Stimulated activated CD8-positive, alpha-beta memory T cell treated with anti-CD3 and anti-CD28 coated beads, Interleukin-15, amount 100 ng/mL, for 48 hours (primary cell): ENCODE results near the gene SDK2.

Experiments used
- DNase-seq, 2 donors: peaks; one replicate each; pipeline ENCODE4 v3.0.0-alpha.2; 2020; ENCODE audit warnings: low read depth in 2 of 2

The SDK2 gene

GRCh38 chr17:73612031-73612472, 32.2 kb downstream of the SDK2 start:
- no peak for DNase-seq

DNA sequence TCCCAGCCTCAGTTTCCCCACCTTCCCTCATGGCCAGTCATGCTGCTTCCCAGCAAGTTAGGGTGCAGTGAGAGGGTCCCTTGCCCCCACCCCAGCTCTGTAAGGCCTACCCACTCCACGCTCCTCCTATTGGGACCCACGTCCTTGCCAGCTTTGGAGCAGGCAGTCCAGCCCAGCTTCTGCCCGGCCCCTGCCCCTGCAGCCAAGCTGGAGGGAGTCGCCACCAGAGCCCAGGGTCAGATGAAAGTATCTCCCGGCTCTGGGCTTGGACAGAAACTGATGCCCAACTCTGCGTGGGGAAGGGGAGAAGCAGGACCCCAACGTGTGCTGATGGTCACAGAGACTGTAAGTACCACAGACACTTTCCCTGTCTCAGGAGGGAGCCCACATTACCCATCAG, 32.6 kb downstream of the SDK2 start:
- no peak for DNase-seq

GRCh38 chr17:73610331-73610911, 33.8 kb downstream of the SDK2 start:
- no peak for DNase-seq

GRCh38 chr17:73609758-73610157, 34.5 kb downstream of the SDK2 start:
- DNase-seq, result no peak

DNA sequence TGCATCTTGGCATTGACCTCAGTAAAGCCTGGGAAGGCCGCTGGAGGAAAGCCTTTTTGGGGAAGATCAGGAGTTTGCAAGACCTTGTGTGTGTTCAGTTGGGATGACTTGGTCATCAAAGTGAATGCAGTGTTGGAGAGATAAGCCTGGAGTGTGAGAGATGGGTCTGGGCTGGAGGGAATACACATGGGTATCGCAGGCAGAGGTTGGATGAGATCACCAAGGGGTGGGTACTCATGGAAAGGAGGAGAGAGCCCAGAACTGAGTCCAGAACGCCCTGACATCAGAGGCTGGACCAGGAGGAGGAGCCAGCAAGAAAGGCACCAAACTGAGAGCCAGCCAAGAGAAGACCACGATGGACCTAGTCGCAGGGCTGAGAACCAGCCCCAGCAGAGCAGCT, 35.2 kb downstream of the SDK2 start:
- DNase-seq, result no peak

DNA sequence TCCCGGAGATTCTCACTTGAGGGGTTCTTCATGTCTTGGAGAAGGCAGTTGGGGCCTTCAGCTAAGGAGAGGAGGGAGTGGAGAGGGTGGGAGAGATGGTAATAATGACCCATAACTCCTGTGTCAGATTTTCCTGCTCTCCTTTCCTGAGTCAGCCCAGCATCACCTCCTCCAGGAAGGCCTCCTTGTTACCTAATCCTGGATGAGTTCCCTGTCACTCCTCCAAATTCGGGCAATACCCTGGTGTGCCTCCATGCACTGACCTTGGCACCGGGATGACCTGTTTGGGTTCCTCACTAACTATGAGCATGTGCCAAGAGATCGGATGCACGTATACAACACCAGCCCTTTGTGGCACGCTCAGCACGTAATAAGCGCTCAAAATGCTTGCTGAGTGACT, 38.8 kb downstream of the SDK2 start:
- no peak for DNase-seq

DNA sequence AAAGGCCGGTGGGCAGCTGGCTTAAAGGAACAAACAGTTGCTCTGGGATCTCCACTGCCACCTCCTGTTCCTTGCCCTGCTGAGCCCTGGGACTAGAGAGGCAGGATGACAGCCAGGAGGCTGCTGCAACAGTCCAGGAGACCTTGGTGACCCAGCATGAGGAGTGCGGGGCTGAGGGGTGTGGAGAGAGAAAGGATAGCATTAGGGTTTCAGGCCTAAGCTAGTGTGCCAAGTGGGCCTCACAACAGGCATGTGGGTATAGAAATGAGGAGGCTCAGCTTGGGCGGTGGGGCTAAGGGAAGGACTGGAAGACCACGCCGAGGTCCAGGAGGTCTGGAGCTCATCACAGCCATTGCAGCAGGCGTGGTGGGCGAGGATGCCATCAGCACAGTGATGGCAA, 39.8 kb downstream of the SDK2 start:
- DNase-seq, result no peak

GRCh38 chr17:73603971-73604370, 40.3 kb downstream of the SDK2 start:
- no peak for DNase-seq

GRCh38 chr17:73600103-73600871, 44.0 kb downstream of the SDK2 start:
- DNase-seq, result no peak

DNA sequence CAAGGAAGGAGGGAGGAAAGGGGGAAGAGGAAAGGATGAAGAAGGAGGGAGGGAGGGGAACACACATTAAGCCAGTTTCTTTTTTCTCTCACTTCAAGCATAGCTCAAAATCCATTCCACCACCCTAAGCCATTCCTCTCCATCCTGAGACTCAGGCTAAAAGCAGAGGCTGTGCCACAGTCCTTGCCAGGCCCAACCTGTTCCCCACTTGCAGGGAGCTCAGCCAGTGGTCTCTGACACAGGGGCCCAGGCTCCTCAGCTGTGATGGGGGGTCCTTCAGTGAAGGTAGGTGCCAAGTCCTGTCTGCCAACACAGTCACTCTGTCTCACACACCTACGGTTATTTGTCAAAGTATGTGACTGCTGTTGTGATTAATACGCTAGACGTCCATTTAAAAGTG, 44.6 kb downstream of the SDK2 start:
- no peak for DNase-seq

- DNase-seq, result no peak
These were observed 46.0 kb downstream of the SDK2 start for GRCh38 chr17:73598212-73598611.

DNA sequence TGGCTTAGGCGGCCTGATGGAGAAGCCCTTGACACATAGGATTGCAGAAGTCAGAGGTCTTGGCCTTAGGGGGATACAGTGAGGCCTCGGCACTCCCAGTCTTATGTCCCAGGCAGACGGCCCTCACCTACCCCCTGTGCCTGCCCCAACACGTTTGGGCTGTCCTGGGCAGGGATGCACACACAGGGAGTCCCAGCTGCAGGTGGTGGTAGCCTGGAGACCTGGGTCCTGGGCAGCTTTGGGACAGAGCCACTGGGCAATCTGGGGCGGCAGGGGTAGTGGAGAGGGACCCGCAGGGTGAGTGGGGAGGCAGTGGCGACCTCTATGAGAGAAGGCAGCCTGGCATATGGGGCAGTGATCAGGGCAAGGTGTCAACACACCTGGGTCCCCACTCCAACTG, 48.3 kb downstream of the SDK2 start:
- DNase-seq, result no peak

DNA sequence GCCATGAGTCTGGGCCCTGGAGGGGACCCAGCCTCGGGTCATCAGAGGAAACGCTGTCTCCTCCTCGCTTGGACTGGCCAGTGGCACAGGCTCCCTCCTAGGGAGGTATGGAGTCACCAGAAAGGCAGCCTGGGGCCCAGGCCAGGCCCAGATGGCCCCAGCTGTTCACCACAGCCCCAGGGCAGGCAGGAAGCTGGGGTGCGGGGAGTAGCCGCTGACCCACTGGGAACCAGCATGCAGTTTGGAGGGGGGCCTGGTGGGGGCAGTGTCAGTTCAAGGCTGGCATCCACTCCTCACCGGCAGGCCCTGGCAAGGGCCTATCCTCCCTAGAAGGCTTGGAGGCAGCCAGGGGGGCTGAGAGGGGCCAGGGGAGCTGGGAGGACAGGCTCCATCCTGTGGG, 48.8 kb downstream of the SDK2 start:
- DNase-seq, result no peak

DNA sequence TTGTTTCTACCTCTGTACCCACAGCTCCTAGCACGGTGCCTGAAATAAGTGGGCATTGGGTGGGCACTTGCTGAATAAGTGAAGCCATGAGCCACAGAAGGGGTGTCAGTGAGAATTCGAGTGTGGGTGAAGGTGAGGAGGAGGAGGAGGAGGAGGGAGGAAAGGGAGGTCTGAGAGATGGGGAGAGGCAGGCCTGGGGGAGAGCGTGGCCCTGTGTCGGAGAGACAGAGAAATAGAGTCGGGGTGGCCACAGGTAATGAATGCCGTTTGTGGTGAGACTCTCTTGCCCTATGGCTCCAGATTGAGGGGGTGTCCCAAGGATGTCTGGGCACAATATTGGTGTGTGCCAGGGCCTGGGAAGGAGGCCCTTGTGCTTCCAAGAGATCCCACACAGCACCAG, 49.2 kb downstream of the SDK2 start:
- no peak for DNase-seq

DNA sequence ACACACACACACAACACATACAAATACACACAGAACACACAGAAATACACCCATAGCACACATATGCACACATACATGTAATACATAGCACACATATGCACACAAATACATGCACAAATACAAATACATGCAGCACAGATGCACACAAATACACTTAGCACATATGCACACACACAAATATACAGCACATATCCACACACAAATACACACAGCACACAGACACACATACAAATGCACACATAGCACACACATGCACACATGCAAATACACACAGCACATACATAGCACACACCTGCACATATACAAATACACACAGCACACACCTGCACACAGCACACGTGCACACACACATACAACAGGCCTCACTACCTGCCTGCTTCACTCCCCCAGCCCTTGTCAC, 49.6 kb downstream of the SDK2 start:
- no peak for DNase-seq

GRCh38 chr17:73594025-73594424, 50.2 kb downstream of the SDK2 start:
- DNase-seq, result no peak

DNA sequence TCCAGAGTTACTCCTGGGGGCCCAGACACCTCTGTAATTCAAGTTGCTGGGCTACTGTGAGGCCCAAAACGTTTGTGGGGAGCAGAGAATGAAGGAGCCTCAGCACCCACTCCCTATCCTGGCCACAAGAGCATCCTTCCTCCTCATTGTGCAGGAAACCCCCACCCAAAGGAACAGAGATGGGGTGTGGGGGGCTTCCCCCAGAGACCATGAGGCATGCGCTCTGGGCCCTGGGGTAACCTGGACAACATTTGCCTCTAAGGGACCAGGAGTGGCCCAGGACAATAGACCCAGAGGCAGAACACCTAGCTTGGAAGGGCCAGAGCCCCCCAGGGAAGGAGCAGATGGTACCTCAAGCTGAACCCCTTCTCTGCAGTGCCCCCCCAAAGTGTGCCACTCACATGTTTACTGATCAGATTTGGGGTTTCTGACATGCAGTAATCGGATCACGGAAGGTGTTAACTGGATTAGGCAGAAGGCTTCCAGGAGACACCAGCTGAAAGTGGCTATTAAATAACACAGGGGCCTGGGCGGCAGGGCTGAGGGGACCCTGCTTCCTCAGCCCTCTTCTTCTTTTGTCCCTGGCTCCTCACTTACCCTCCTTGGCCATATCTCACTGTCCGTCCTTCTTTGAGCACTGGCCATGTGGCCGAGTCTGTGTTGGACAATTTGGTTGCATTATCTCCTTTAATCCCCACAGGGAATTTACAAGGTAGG, 50.8 kb downstream of the SDK2 start:
- no peak for DNase-seq

DNA sequence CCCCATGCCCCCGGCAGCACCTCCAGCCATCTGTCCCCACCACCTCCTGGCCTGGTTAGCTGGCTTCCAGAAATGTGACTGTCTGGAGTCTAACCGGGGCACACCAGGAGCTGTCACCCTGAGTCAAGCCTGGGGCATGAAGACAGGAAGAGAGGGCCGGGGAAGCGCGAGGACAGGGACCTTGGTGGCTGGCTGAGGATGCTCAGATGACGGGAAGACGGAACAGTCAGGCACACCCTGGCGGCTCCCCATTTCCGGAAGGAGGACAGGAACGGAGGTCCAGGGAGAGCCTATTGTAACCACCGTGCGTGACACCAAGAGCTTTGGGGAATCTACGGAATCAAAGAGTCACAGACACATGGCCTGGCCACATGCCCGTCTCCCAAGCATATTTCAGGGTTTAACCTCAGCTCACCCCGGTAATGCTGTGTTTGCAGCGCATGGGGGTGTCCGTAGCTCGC, 51.7 kb downstream of the SDK2 start:
- no peak for DNase-seq

DNA sequence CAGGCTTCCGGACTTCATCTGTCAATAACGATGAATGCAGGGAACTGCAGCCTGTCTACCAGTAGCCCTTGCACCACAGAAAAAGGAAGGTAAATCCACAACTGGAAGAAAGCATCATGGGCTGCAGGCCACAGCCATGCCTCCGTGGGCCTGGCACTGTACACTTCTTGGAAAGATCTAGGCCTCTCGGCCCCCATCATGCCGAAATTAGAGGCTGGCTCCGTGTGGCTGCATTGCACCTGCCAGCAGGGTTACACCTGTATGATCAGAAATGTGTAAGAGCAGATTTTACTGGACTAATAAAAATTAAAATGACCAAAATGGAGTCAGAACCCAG, 52.2 kb downstream of the SDK2 start:
- no peak for DNase-seq

GRCh38 chr17:73591296-73592078, 52.8 kb downstream of the SDK2 start:
- no peak for DNase-seq

GRCh38 chr17:73589363-73589980, 54.8 kb downstream of the SDK2 start:
- DNase-seq, result no peak

GRCh38 chr17:73588891-73589290, 55.4 kb downstream of the SDK2 start:
- DNase-seq, result no peak
